CD4-positive, alpha-beta T cell treated with Interleukin-1 beta for 1 hour (primary cell): ENCODE data around the gene GIT1.
A peak's percentile ranks its signal among the peaks of the same experiment; 100 is the strongest.

Experiments
- DNase-seq, 2 donors: peaks; one replicate each; pipeline ENCODE4 v3.0.0-alpha.2; 2020 to 2022

GIT1 gene

DNA sequence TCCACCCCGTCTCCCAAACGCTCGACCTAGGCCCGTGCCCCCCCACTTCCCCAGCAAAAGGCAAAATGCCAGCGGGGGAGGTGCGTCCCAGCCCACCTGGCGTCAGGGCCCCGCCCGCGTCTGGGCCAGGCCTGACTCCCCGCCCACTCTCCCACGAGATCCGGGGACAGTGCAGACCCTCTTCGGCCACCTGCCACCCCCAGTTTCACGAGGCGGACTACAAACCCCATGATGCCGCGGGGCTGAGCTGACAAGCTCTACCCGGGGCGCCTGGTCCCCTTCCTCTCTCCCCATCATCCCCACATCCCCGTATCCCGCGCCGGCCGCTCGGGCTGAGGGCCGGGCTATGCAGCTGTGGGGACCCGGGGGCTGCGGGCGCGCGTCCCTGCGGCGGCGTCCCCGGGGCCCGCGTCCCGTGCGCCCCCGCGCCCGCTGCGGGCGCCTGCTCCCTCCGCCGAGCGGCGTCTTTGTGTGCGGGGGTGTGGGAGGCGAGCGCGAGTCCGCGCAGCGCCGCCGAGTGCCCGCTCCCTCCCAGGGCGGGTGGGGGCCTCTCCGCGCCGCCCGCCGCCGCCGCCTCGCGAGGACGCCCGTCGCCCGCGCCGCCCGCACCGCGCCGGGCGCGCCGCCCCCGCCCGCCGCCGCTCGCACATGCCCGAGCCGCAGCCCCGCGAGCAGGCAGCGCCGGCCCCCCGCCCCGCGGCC, 3.6 kb upstream of the GIT1 start, which contains the start of gene ANKRD13B:
Gene ANKRD13B (plus strand): TSS at position 283 of the 702 bp plus-strand sequence. CDS start 490 bp downstream, outside the sequence.
- DNase-seq = no peak

DNA sequence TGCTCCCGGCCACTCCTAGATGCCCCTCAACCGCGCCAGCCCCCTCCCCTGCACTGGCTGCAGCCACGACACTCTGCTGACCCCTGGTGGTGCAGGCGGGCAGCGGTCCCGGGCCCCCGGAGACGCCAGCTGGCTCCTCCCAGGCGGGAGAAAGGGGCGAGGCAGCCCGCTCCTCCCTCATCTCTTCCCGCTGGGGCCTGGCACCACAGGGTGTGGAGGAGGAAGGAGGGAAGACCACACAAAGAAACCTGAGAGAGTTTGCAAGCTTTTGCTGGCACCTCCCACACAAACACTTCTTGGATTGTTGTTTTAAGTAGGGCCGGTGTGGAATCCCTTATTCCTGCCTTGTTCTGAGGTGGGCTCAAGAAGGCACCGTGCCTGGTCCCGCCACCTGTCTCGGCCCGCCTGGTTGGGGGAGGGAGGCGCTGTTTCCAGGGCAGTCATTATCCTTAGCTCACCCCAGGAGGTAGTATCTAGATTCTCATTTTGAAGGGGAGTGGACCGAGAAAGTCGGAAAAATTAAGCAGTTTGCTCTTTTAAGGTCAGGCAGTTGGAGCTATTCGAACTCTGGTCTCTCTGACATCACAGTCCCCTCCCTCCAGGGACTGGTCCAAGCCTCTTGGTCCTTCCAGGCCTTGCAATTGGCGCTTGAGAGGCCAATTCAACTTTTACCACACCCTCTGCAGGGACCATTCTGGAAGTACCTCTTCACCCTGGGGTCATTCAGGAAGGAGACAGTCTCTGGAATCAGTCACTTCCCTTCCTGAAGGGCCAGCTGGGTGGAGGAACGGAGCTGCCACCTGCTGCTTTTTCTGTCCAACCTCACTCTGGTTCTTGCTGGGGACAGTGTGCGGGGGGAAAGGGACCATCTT, 2.5 kb upstream of the GIT1 start:
- DNase-seq = peak; percentile 78 to 81

DNA sequence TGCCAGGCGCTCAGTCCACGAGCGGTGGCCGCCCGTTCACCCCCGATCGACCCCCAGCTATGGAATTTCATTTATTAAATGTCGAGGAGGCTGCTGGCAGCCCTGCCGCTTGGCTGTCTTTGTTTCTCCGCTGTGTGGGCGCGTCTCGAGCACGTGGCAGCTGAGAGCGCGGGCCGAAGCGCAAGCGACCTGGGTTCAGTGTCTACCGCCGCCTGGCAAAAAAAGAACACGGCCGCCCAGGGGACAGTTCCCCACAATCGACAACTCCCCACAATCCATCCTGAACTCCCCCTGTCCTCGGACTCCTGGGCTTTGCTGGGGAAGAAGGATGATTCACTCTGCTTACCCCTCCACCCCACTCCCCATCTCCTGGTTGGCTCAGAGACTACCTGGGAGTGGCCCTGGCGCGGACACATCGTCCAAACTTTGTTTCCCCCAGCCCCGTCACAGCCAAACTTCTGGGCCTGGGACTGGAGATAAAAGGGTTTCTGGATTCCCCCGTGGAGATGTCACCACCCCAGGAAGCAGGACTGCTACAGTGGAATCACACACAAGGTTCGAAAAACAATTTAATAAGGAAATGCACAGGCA, 1.8 kb upstream of the GIT1 start:
- DNase-seq = peak in 1 of 2 donors; percentile 28

DNA sequence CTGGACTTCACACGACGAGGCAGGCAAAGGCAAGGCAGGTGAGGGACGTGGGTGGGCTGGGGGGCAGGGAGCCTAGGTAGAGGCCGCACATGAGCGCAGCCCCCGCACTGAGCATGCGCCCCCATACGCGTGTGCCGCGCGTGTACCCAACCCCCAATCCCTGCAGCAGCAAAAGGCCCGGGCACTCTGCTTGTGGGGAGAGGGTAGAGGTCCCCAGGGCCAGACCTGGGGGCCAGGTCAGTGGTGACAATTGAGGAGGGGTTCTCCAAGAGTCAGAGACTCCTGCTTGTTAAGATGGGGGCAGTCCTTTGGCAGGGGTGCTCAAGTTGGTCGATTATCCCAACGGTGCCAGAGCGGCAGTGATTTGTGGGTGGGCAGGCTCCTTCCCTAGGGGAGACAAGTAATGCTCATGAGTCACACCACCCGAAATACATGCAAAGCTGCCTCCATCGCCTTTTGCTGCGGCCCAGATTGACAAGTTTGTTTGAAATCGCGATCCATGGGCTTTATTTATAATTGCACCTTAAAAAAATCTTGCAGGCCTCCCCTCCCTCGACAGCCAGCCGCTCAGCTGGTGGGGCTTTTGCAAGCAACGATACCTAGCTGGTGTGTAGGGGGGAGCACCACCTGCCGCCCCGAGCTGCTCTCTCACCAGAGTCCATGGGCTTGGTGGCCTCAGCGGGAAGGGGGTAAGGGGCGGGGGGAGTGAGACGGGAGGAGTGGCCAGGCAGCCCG, 1.1 kb upstream of the GIT1 start:
- no peak for DNase-seq

DNA sequence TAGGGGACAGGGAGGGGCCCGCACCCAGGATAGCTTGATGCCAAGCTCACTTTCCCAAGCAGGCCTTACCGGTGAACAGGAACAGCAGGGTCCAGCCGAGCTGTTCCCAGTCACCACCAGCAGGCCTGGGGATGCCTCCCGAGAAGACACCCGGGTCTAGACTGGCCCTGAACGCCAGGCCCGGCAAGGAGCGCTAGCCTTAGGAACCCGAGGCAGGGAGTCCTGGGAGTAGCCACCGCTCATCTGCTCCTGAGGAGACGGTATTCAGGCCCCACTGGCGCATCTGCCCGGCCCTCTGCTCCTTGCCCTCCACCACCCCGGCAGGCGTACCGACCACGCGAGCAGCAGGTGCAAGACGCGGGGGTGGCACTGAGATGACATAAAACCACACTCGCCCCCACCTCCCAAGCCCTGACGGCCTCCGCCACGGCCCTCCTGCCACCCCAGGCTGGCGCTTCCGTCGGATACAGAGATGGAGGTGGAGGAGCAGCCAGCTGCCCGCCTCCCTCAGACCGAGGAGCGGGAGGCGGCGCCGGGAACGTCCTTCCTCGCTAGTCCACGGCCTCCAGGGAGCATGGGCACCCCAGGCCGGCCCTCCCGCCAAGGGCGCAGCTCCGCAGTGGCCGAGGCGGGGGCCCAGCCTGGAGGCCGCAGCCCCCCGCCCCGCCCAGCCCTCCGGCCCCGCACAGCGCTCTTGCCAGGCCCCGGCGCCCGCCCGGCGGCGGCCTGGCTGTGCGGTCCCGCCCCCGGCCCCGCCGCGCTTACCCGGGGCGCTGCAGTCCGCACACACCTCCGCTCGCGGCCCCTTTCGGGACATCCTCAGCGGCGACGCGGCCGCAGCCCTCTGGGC, 661 bp downstream of the GIT1 start:
- DNase-seq = peak; percentile 52 to 54

DNA sequence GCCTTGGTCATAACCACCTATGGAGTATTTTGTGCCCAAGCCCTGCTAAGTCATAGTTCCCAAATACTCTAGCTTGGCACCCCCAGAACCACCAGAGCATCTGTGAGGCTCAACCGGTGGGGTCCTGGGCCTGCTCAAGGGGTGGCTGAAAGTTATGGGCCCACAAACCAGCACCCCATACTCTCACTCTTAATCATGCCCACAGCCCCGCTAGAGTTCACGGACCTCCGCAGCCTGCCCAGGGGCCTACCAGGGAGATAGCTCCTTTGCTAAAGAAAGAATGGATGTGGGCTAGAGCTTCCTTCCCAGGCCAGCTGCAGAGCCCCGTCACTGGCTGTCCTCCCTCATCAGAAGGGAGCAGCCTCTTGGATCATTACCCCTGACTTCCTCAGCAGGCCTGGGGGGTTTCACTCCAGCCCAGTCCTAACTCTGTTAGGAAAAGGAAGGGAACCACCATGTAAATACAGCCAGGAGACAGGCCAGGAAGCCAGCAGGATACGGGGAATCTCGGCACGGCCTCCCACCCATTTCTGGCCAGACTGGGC, 1.4 kb downstream of the GIT1 start:
- no peak for DNase-seq

DNA sequence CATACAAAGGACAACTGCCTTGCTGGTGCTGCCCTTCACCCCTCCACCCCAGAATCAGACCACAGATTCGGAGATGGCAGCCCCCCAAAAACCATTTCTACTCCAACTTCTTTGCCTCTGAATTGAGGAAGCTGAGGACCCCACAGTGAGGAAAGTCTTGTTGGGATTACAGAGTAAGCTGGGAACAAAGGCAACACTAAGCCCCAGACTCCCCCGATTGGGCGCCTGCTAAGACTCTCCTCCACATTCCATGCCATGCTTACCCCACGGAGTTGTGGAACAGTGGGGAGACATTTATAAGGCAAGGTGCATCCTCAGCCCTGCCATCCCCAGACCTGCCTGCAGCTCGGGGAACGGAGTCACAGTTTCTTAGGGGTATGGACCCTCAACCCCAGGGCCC, 1.9 kb downstream of the GIT1 start:
- no peak for DNase-seq

DNA sequence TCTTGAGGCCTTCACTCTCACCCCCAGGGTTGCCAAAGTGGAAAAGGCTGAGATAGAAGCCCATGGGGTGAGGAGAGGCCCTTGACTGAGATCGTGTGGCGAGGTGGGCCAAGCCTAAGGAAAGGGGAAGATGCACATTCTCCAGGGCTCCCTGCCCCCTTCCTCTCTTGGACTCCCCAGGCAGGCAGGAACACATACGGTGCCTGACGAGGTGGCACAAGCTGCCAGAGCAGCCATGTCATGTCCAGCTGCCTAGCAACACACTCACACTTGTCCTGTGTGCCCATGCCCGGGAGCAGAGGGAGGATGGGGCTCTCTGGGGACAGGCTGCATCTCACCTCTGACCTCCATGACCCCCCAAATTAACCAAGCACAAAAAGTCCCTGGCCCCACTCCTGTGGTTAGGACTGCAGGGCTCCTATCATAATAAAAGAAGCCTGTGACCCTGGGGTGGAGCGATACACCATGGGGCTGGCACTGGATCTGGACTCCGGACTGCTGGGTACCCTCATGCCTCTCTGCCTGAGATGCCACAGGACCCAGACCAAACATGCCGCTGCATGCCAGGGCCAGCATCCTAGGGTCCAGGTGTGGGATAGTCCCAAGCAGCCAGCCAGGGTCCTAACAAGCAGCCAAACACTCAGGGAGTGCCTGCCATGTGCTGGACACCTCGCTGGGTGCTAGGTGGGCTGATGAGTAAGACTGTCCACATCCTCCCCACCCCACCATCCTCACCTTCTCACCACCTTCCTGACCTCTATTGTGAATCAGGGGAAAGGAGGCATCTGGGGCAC, 2.6 kb downstream of the GIT1 start:
- DNase-seq = no peak

DNA sequence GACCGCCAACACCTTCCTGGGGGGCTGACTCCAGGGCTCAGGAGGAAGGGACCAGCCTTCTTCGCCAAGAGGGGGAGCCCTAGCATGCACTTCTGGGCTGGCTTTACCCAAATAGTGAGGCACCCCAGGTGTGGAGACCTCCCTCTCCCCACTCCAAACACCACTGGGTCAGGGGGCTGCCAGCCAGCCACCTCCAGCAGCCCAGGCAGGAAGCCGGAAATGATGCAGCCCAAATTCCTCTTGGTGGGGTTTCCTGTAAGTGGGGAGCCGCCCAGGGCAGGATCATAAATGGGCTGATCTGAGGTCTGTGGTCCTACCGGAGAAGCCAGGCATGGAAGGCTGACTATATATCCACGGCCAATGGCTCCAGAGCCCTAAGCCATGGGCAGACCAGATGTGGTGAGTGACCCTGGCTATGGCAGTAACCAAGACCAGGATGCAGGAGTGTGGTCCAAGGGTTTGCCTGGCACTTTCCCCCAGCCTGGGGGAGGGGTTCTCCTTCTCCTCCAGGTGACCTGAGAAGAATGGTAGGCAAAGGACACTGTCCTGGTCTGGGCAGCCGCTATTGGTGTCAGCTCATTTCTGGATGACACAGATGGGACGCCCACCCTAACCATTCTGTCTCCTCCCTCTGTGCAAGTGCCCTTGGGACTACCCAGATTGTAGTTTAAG, 4.2 kb downstream of the GIT1 start:
- DNase-seq = peak in 1 of 2 donors; percentile 39

DNA sequence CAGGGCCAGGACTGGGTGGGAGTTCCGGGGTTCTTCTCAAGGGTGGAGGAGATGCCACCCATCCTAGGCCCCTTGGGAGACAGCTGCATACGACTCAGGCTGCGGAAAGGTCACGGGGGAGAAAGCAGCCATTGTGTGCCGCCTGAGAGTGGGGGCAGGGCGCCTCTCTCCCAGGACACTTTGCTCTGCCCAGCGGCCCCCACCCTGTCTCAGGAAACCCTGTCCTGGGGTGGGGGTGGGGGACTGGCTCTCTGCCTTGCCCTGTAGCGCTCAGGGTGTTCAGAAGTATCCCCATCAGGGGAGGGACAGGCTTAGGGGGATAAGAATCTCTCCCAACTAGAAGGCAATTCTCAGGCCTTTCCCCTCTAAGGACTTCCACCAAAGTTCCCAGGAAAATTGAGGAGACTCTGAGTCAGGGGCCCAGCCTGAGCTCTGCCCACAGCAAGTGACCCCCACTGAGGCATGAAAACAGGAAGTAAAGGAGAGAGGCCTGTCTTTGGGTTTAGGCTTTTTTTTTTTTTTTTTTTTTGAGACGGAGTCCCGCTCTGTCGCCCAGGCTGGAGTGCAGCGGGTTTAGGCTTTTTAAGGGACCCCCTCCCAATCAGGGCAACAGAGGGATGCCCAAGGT, 4.9 kb downstream of the GIT1 start:
- no peak for DNase-seq

DNA sequence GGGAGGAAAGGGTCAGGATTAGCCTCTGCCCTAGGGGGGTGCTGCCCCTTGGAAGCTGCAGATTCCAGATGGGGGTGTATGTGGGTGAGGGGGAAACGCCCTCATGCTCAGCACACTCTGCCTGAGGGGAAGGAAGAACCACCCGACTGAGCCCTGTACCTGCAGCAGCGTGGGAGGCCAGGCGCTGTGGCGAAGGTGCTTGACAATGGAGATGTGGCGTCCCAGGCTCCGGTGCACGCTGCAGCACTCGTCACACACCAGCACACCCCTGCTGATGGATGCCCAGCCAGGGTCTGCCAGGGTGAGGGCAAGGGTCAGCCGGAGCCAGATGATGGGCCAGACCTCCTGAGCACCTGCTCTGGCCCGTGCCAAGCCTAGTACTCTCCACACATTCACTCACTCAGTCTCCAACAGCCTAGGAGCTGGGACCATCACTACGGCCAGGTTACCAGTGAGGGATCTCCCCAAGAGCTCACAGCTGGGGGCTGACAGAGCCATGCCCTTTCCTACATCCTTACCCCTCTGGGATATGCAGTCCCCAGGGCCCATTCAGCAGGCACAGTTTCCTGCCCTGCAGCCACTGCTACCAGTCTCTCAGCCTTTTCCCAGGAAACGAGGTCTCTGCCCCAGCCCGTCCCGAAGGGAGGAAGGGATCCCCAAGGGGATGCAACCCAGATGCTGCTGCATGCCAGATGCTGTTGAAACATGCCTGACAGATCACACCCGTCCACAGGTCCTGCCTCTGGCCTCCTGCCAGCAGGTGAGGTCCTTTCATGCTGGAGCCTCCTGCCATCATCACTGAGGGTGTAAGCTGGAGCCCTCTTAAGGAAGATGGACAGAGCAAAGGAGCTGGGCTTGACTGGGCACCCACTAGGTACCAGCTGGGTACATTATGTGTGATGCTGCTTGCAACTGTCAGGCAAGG, 5.9 kb downstream of the GIT1 start:
- no peak for DNase-seq

DNA sequence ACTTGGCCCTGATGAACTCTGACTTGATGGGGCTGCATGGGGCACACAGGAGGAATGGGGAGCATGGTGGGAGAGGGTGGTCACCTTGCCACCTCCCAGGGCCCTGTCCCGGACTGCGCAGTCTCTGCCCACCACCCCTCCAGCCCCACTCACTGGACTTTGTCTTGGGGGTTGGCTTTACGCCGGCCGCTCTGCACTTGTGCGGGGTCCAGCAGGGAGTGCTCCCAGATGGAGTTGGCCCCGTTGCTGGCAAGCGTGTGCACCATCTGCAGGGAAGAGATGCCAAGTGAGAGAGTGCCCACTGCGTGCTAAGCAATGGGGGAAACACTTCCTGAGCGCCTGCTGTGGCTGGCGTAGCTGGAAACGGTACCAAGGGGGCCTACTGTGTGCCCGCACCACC, 6.7 kb downstream of the GIT1 start:
- no peak for DNase-seq

DNA sequence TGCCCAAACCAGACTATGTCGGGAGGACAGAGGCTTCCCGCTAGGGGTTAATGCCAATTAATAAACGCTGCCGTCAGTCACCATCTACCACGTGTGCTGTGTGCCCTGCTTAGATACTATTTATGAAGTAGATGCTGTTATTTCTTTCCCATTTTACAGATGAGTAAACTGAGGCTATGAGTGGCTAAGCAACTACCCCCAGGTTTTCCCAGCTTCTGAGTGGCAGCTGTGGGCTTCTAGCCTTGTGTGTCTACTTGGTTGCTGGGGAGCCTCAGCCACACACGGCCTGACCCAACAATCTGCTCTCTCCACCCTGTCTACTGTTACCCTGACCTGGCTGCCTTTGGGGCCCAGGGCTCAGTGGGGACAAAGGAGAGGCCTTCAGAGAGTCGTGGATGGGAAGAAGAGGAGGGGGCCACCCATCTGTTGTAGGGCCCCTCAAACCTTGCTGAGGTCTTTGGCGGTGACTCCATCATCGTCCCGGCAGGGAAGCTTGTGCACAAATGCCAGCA, 7.1 kb downstream of the GIT1 start:
- DNase-seq = no peak

DNA sequence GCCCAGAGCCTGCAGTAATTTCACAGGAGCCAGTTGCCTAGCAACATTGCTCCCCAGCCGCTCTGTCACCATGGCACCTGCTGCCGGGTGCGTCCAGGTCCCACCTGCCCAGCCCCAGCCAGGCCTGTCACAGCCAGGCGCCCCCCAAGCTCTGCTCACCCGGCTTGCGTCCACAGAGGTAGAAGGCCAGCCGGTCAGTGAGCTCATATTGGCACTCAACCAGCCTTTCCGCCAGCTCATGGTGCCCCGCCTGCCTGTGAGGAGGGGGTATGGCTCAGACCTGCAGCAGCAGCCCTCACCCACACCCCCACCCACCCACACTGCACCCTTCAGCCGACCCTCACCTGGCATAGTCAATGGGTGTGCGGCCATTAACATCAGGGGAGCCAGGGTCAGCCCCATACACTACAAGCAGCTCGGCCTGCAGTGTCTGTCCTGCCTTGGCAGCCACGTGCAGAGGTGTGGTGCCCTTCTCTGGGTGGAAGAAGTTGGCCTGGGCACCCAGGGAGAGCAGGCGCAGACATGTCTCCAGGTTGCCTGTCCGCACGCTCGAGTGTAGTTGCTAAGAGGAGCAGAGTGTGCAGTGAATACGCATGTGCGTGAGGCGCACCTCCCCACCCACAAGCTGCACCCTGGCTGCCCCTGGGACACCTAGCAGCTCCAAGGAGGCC, 7.7 kb downstream of the GIT1 start:
- DNase-seq = no peak

DNA sequence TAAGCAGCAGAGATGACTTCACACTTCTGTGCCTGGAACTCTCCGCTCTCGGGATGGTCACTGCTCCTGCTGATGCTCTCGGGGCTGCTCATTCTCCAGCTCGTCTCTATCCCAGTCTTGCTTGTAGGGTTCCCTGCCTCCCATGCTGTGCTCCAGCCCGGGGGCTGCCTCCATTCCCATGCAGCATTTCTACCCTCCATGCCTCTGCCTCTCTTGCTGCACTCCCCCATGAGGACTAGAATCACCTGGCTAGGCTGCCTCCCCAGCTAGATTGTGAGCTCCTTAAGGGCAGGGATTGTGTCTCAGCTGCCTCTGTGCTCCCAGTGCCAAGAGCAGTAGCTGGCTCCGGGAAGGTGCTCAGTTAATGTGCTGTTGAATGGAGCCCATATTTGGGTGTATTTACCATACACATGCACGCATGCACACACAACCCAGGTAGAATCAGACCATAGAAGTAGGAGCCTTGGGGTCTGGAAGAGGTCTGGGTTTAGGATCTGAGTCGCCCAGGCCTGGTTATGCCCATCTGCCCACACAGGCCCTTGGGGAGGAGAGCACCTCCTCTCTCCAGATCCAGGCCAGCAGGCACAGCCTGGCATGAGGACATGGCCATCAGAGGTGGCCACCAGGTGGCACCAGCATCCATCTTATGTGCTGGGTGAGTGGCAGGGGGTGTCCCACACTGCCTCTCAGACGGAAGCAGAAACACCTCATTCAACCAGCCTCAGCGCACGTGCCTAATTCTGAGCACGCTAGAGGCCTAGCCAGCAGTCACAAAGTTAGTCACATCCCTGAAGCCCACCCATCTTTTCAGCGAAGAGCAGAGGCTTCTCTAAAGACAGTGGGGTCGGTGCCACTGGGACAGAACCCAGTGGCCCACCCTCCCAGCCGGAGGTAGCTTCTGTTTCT, 9.3 kb downstream of the GIT1 start:
- peak; percentile 91 for DNase-seq

DNA sequence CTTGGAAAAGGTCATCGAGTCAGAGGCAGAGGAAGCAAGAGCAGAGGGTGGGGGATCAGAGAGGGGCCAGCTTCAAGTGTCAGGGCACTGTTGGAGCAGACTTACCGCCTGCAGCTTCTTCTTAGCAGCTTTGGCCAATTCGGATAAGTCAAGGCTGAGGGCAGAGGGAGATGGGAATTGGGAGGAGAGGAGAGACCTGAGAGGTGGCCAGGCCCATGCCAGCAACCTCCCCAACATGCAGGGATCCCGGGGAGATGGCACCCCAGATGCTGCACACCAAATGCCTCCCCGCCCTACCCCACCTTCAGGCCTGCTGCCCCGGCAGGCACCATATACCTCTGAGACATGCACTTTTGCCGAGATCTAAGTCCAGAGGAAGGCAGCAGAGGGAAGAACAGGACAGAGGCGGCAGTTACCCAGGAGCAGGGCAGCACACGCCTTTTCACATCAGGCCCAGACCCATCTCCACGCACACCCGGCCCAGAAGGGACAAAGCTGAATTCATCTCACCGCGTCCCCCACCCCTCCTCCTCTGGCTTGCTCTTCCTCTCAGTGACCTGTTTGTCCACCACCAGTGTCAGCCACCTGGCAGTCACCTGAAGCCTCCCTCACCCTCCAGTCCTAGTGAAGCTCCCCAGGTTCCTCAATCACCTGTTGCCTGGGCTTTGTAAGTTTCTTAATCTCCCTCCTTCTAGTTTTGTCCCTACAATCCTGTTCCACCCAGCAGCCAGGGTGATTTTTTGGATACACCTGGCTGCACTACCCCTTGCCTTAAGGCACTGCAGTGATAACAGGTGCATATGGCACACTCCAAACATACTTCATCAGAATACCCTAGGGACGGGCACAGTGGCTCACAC, 10.6 kb downstream of the GIT1 start:
- DNase-seq = no peak
